Vagina (tissue), 2 donors: Measurements from ENCODE around the gene CLASP2.

ENCODE experiments used
- CTCF ChIP-seq, 3 experiments: fragments of 450-650 bp in 2 of 3; fragments of 200-600 bp in 1 of 3; sonication (generic) in 1 of 3; IDR thresholded peaks; one replicate each; pipeline ENCODE4 v1.5.1; 2017 to 2019; ENCODE audit warnings: antibody characterized with exemption in 3 of 3, mild to moderate bottlenecking in 2 of 3, moderate library complexity in 2 of 3
- POLR2A ChIP-seq, 2 donors: fragments of 450-650 bp; IDR thresholded peaks; one replicate each; pipeline ENCODE4 v1.6.1; 2017; ENCODE audit warnings: antibody characterized with exemption in 2 of 2, mild to moderate bottlenecking in 2 of 2, moderate library complexity in 2 of 2
- POLR2AphosphoS5 ChIP-seq, 2 donors: sonication (generic); formaldehyde crosslinking; IDR thresholded peaks; one replicate each; pipeline ENCODE4 v1.9.0; 2017; ENCODE audit warnings: antibody characterized with exemption in 2 of 2, mild to moderate bottlenecking in 2 of 2, low read depth in 1 of 2; ENCODE audit not compliant: insufficient read depth in 1 of 2

DNA sequence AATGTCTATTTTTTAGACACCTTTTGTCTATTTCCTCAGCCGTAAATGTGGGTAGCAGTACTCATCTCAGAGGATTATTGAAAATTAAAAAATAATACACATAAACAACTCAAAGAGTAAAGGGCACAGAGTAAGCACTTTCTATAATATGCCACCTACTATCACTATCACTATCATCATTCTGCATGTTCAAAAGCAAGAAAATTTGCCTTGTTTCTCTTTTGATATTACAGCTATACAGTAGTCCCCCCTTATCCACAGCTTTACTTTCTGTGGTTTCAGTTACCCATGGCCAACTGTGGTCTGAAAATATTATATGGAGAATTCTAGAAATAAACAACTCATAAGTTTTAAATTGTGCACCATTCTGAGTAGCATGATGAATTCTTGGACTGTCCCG is 27.7 kb downstream of the CLASP2 start:
- TF ChIP-seq CTCF (IDR thresholded peaks at IDR 0.05): no peak
- no peak for TF ChIP-seq POLR2AphosphoS5 (IDR thresholded peaks at IDR 0.05; ENCODE audit: insufficient read depth in 1 of 2, low read depth in 1 of 2)
- no peak for TF ChIP-seq POLR2A (IDR thresholded peaks at IDR 0.05)
